HG03175 (cell line): ENCODE data around the gene PA2G4.

Source experiments
- ATAC-seq: cut with Tn5 transposase; IDR thresholded peaks from one replicate; pipeline ENCODE4 v1.9.1; 2021; ENCODE audit warnings: mild to moderate bottlenecking, moderate library complexity; ENCODE audit not compliant: unreplicated experiment

PA2G4 gene

GRCh38 chr12:56124133-56124532, 19.8 kb downstream of the PA2G4 start:
- no peak for ATAC-seq

GRCh38 chr12:56126732-56127239, 22.4 kb downstream of the PA2G4 start:
- ATAC-seq, result no peak

GRCh38 chr12:56127485-56127887, 23.1 kb downstream of the PA2G4 start:
- no peak for ATAC-seq

GRCh38 chr12:56127888-56128669, 23.7 kb downstream of the PA2G4 start, which contains the start of gene ESYT1:
ESYT1 (plus strand) TSS chr12:56128267; CDS start chr12:56128320, 53 bp downstream.
- ATAC-seq, result peak; percentile 89

GRCh38 chr12:56128670-56129205, 24.4 kb downstream of the PA2G4 start:
- ATAC-seq, result no peak

- ATAC-seq, result no peak
Measured at GRCh38 chr12:56129206-56129941, 25.0 kb downstream of the PA2G4 start.

- ATAC-seq, result no peak
Measured at GRCh38 chr12:56129942-56130495, 25.7 kb downstream of the PA2G4 start.

GRCh38 chr12:56130876-56131275, 26.5 kb downstream of the PA2G4 start:
- ATAC-seq, result no peak

- ATAC-seq, result no peak
Measured at GRCh38 chr12:56134897-56135296, 30.5 kb downstream of the PA2G4 start.

GRCh38 chr12:56137853-56138571, 33.7 kb downstream of the PA2G4 start:
- ATAC-seq, result no peak

GRCh38 chr12:56141946-56142784, 37.8 kb downstream of the PA2G4 start:
- no peak for ATAC-seq

- no peak for ATAC-seq
Measured at GRCh38 chr12:56143217-56143616, 38.9 kb downstream of the PA2G4 start.

GRCh38 chr12:56143870-56144269, 39.5 kb downstream of the PA2G4 start:
- no peak for ATAC-seq

- no peak for ATAC-seq
Measured at GRCh38 chr12:56145217-56145616, 40.9 kb downstream of the PA2G4 start.

- no peak for ATAC-seq
Measured at GRCh38 chr12:56146492-56147460, 42.4 kb downstream of the PA2G4 start.

GRCh38 chr12:56150563-56150962, 46.2 kb downstream of the PA2G4 start:
- no peak for ATAC-seq

GRCh38 chr12:56151672-56152131, 47.3 kb downstream of the PA2G4 start:
- peak; percentile 54 for ATAC-seq

GRCh38 chr12:56152132-56152755, 47.9 kb downstream of the PA2G4 start, which contains the start of gene MYL6B:
MYL6B (plus strand) TSS chr12:56152587; CDS start chr12:56153919, 1,332 bp downstream.
- ATAC-seq, result peak; percentile 90
